HepG2 (cell line): ENCODE results near the gene BLOC1S4. TPM values are rescaled to one million over a fixed set of nuclear protein-coding genes. Genes with fewer than 3 reads are reported as not detected.

Experiments
- FOSL1 ChIP-seq: sonication (generic); formaldehyde crosslinking; IDR thresholded peaks from 2 replicates; pipeline ENCODE4 v1.9.0; 2021; ENCODE audit warnings: missing genetic modification reagents, borderline replicate concordance
- GATAD2A ChIP-seq: IDR thresholded peaks from 2 replicates; pipeline ENCODE4 v1.6.1; 2016
- HOXD1 ChIP-seq: sonication (generic); formaldehyde crosslinking; IDR thresholded peaks from 2 replicates; pipeline ENCODE4 v1.5.0; 2020; ENCODE audit warnings: missing genetic modification reagents
- NFE2L2 ChIP-seq: fragments of 150-350 bp; IDR thresholded peaks from 2 replicates; pipeline ENCODE4 v1.6.1; 2014; ENCODE audit warnings: low read length
- SAP130 ChIP-seq: IDR thresholded peaks from 2 replicates; pipeline ENCODE4 v1.6.1; 2016; ENCODE audit warnings: low read depth
- SIN3B ChIP-seq: fragments of 150-350 bp; IDR thresholded peaks from 2 replicates; pipeline ENCODE4 v1.6.1; 2014; ENCODE audit warnings: low read length
- SMARCE1 ChIP-seq: fragments of 450-650 bp; IDR thresholded peaks from 2 replicates; pipeline ENCODE4 v1.6.1; 2017; ENCODE audit warnings: borderline replicate concordance
- TSC22D2 ChIP-seq: sonication (generic); formaldehyde crosslinking; IDR thresholded peaks from 2 replicates; pipeline ENCODE4 v1.5.1; 2020; ENCODE audit warnings: missing genetic modification reagents, mild to moderate bottlenecking, borderline replicate concordance
- ZNF563 ChIP-seq: sonication (generic); formaldehyde crosslinking; IDR thresholded peaks from 2 replicates; pipeline ENCODE4 v1.8.0; 2022; ENCODE audit warnings: mild to moderate bottlenecking, moderate library complexity, missing genetic modification reagents
- polyA plus RNA-seq, 8 experiments: library from polyadenylated mRNA; depleted of rRNA in 3 of 8; stranded (reverse) in 7 of 8; unstranded in 1 of 8; fragments of >200 nt; fragmentation: Illumina TruSeq in 4 of 8; extraction: Trizol in 4 of 8; gene quantifications; 2 replicates each; pipeline versions ENCODE4 v1.2.1 to v1.2.3, GENCODE V29; 2011 to 2016; ENCODE audit warnings: low read depth in 4 of 8, missing spikeins in 1 of 8, mixed read lengths in 1 of 8; ENCODE audit not compliant: insufficient read depth in 1 of 8
- total RNA-seq, 5 experiments: library from RNA; depleted of rRNA; stranded (reverse); fragments of >200 nt; fragmentation: Illumina TruSeq; extraction: Trizol; gene quantifications; 2 replicates each; pipeline ENCODE4 v1.2.3, GENCODE V29; 2016; ENCODE audit warnings: low read depth in 1 of 5
- TF ChIP-seq, protein P1 (sequence below): sonication (generic); formaldehyde crosslinking; IDR thresholded peaks from 2 replicates; pipeline ENCODE4 v1.4.0; 2020; ENCODE audit warnings: missing genetic modification reagents
- TF ChIP-seq, protein P2 (sequence below): sonication (generic); formaldehyde crosslinking; IDR thresholded peaks from 2 replicates; pipeline ENCODE4 v1.9.0; 2021; ENCODE audit warnings: missing genetic modification reagents, mild to moderate bottlenecking, borderline replicate concordance
- TF ChIP-seq, protein P3 (sequence below): sonication (generic); formaldehyde crosslinking; IDR thresholded peaks from 2 replicates; pipeline ENCODE4 v1.4.0; 2020; ENCODE audit warnings: mild to moderate bottlenecking, missing genetic modification reagents, borderline replicate concordance
- TF ChIP-seq, protein P4 (sequence below), 2 experiments: sonication (generic) in 1 of 2; formaldehyde crosslinking in 1 of 2; IDR thresholded peaks; 2 replicates each; pipeline versions ENCODE4 v1.4.0 to v1.6.1; 2016 to 2020; ENCODE audit warnings: borderline replicate concordance in 1 of 2, low read depth in 1 of 2, mild to moderate bottlenecking in 1 of 2, missing genetic modification reagents in 1 of 2
- TF ChIP-seq, protein P5 (sequence below): sonication (generic); formaldehyde crosslinking; IDR thresholded peaks from 2 replicates; pipeline ENCODE4 v1.5.0; 2020; ENCODE audit warnings: mild to moderate bottlenecking, missing genetic modification reagents, borderline replicate concordance

BLOC1S4 gene
- total and polyA plus RNA-seq, 2 of the 13 experiments (the other 11 are each of a cell fraction or from before 2014, with no cell fraction given), result 15.5 to 20.9 TPM

DNA sequence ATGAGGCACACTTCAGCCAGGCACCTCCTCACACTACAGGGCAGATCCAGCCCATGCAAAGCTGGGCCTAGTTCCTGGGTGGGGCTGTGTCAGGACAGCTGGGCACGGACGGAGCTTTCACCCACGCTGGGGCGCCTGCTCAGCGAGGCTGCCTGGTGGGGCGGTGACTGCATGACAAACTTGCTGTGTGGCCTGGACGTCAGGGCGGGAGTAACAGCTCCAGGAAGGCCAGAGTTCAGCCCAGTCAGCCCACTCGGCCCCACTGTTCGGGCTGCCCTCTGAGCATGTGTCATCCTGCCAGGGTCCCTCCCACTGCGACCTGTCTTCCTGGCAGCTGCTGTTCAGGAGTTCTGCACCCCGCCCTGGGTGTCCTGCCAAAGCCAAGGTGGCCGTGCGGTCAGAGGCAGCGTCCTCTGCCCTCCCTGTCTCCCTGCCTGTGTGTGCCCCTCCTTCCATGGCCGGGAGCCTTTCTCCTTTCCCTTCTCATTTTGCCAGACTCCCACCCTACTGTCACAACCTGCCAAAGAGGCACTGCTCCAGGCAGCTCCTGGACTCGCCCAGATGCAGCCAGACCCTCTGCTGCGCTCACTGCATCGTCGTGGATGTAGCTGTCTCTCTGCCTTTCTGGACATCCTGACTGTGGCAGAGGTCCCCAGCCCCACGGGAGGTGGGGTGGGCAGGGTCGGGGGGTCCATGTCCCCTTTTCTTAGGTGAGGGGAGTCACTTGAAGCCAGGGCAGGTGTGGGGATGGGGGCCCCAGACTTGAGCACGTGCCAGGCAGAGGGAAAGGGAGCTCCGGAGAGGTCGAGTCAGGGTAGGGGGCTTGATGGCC lies 33.6 kb downstream of the BLOC1S4 start (continued):
- TF ChIP-seq, protein P1, sequence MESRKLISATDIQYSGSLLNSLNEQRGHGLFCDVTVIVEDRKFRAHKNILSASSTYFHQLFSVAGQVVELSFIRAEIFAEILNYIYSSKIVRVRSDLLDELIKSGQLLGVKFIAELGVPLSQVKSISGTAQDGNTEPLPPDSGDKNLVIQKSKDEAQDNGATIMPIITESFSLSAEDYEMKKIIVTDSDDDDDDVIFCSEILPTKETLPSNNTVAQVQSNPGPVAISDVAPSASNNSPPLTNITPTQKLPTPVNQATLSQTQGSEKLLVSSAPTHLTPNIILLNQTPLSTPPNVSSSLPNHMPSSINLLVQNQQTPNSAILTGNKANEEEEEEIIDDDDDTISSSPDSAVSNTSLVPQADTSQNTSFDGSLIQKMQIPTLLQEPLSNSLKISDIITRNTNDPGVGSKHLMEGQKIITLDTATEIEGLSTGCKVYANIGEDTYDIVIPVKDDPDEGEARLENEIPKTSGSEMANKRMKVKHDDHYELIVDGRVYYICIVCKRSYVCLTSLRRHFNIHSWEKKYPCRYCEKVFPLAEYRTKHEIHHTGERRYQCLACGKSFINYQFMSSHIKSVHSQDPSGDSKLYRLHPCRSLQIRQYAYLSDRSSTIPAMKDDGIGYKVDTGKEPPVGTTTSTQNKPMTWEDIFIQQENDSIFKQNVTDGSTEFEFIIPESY (CRISPR knock-in tag), result no peak
- TF ChIP-seq TSC22D2, result no peak
- TF ChIP-seq NFE2L2, result no peak
- TF ChIP-seq, protein P2, sequence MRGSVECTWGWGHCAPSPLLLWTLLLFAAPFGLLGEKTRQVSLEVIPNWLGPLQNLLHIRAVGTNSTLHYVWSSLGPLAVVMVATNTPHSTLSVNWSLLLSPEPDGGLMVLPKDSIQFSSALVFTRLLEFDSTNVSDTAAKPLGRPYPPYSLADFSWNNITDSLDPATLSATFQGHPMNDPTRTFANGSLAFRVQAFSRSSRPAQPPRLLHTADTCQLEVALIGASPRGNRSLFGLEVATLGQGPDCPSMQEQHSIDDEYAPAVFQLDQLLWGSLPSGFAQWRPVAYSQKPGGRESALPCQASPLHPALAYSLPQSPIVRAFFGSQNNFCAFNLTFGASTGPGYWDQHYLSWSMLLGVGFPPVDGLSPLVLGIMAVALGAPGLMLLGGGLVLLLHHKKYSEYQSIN (CRISPR knock-in tag), result no peak
- no peak for TF ChIP-seq SIN3B
- TF ChIP-seq, protein P3, sequence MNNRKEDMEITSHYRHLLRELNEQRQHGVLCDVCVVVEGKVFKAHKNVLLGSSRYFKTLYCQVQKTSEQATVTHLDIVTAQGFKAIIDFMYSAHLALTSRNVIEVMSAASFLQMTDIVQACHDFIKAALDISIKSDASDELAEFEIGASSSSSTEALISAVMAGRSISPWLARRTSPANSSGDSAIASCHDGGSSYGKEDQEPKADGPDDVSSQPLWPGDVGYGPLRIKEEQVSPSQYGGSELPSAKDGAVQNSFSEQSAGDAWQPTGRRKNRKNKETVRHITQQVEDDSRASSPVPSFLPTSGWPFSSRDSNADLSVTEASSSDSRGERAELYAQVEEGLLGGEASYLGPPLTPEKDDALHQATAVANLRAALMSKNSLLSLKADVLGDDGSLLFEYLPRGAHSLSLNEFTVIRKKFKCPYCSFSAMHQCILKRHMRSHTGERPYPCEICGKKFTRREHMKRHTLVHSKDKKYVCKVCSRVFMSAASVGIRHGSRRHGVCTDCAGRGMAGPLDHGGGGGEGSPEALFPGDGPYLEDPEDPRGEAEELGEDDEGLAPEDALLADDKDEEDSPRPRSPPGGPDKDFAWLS (CRISPR knock-in tag), result 0 out of 2 replicates have a peak, but pooled peaks have one; percentile 65
- TF ChIP-seq HOXD1 (CRISPR knock-in tag), result no peak; the same call in 1 of the 2 replicates
- TF ChIP-seq, protein P4, sequence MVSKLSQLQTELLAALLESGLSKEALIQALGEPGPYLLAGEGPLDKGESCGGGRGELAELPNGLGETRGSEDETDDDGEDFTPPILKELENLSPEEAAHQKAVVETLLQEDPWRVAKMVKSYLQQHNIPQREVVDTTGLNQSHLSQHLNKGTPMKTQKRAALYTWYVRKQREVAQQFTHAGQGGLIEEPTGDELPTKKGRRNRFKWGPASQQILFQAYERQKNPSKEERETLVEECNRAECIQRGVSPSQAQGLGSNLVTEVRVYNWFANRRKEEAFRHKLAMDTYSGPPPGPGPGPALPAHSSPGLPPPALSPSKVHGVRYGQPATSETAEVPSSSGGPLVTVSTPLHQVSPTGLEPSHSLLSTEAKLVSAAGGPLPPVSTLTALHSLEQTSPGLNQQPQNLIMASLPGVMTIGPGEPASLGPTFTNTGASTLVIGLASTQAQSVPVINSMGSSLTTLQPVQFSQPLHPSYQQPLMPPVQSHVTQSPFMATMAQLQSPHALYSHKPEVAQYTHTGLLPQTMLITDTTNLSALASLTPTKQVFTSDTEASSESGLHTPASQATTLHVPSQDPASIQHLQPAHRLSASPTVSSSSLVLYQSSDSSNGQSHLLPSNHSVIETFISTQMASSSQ (IDR thresholded peaks at IDR 0.05; ENCODE audit: low read depth), result no peak; the same call in 1 of the 2 replicates
- TF ChIP-seq, protein P4 (CRISPR knock-in tag; IDR thresholded peaks at IDR 0.05; ENCODE audit: borderline replicate concordance), result peak; percentile 91; the same call in 1 of the 2 replicates
- no peak for TF ChIP-seq SMARCE1
- TF ChIP-seq, protein P5, sequence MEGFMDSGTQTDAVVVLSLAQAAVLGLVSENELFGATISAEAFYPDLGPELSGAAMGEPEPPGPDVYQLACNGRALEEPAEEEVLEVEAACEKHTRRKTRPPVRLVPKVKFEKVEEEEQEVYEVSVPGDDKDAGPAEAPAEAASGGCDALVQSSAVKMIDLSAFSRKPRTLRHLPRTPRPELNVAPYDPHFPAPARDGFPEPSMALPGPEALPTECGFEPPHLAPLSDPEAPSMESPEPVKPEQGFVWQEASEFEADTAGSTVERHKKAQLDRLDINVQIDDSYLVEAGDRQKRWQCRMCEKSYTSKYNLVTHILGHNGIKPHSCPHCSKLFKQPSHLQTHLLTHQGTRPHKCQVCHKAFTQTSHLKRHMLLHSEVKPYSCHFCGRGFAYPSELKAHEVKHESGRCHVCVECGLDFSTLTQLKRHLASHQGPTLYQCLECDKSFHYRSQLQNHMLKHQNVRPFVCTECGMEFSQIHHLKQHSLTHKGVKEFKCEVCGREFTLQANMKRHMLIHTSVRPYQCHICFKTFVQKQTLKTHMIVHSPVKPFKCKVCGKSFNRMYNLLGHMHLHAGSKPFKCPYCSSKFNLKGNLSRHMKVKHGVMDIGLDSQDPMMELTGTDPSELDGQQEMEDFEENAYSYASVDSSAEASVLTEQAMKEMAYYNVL (CRISPR knock-in tag), result peak; percentile 75; the same call in 1 of the 2 replicates
- TF ChIP-seq SAP130 (CRISPR knock-in tag), result peak; percentile 99
- peak; percentile 91 for TF ChIP-seq GATAD2A (CRISPR knock-in tag)
- TF ChIP-seq FOSL1 (CRISPR knock-in tag), result peak; percentile 63; the same call in 1 of the 2 replicates
- peak; percentile 75; the same call in 1 of the 2 replicates for TF ChIP-seq ZNF563 (CRISPR knock-in tag)
